OCI-LY7 (cell line): Measurements from ENCODE around the gene DIP2C. TPM values are rescaled to one million over a fixed set of nuclear protein-coding genes. Genes with fewer than 3 reads are reported as not detected.

Experiments used
- BruUV-seq: library from RNA; stranded (reverse); fragments of 400-500 nt; replicated peaks from 2 replicates; lab custom pipeline; 2021; lab: Mats Ljungman, UMichigan
- CTCF ChIA-PET: fragments of 300-600 bp; sonication (Branson Sonifier 250); formaldehyde crosslinking; loops from one replicate; lab custom pipeline; 2022; ENCODE audit warnings: antibody characterized with exemption; ENCODE audit not compliant: unreplicated experiment; lab: Charles Lee
- POLR2A ChIA-PET: fragments of 300-600 bp; sonication (Branson Sonifier 250); formaldehyde crosslinking; loops from one replicate; lab custom pipeline; 2022; ENCODE audit warnings: antibody characterized with exemption; lab: Charles Lee
- DNase-seq: peaks from one replicate; pipeline ENCODE4 v3.0.0-alpha.2; 2015; ENCODE audit warnings: low spot score
- H2AFZ ChIP-seq: fragments of 200-600 bp; sonication (generic), shearing (Covaris generic); 2 replicates; pipeline ENCODE4 v1.6.1; 2014; ENCODE audit warnings: mild to moderate bottlenecking, antibody characterized with exemption, low read length, moderate library complexity
- H3K27ac ChIP-seq: fragments of 200-600 bp; sonication (generic); 2 replicates; pipeline ENCODE4 v1.5.1; 2014; ENCODE audit warnings: mixed run types, low read depth, mild to moderate bottlenecking, moderate library complexity, low read length, inconsistent platforms; ENCODE audit not compliant: poor library complexity, severe bottlenecking
- H3K36me3 ChIP-seq: fragments of 200-600 bp; sonication (generic); 2 replicates; pipeline ENCODE4 v1.6.1; 2014; ENCODE audit warnings: mild to moderate bottlenecking, antibody characterized with exemption, low read length, moderate library complexity, mixed read lengths; ENCODE audit not compliant: insufficient read depth
- H3K4me1 ChIP-seq: fragments of 200-600 bp; sonication (generic); 2 replicates; pipeline ENCODE4 v1.5.1; 2014; ENCODE audit warnings: mild to moderate bottlenecking, low read length; ENCODE audit not compliant: insufficient read depth, poor library complexity, severe bottlenecking
- H3K4me2 ChIP-seq: fragments of 200-600 bp; sonication (generic); 2 replicates; pipeline ENCODE4 v1.6.1; 2014; ENCODE audit warnings: mild to moderate bottlenecking, low read length
- H3K4me3 ChIP-seq: fragments of 200-600 bp; sonication (generic); 2 replicates; pipeline ENCODE4 v1.5.1; 2014; ENCODE audit warnings: mild to moderate bottlenecking, low read depth, low read length; ENCODE audit not compliant: poor library complexity, severe bottlenecking
- H3K79me2 ChIP-seq: fragments of 200-600 bp; sonication (generic); 2 replicates; pipeline ENCODE4 v1.6.1; 2016; ENCODE audit warnings: low read depth, mild to moderate bottlenecking, low read length, moderate library complexity, mixed read lengths; ENCODE audit not compliant: insufficient read depth
- H3K9me2 ChIP-seq: fragments of 200-600 bp; sonication (generic); 2 replicates; pipeline ENCODE4 v1.6.1; 2016; ENCODE audit warnings: mild to moderate bottlenecking, low read length, mixed read lengths; ENCODE audit not compliant: insufficient read depth
- H3K9me3 ChIP-seq: fragments of 200-600 bp; sonication (generic); 2 replicates; pipeline ENCODE4 v1.6.1; 2014; ENCODE audit warnings: mild to moderate bottlenecking, mixed run types, low read length, mixed read lengths
- H4K20me1 ChIP-seq: fragments of 200-600 bp; sonication (generic); 2 replicates; pipeline ENCODE4 v1.6.1; 2014; ENCODE audit warnings: mild to moderate bottlenecking, antibody characterized with exemption, low read length, moderate library complexity, mixed read lengths; ENCODE audit not compliant: insufficient read depth
- CTCF ChIP-seq: fragments of 200-600 bp; sonication (generic); conservative IDR thresholded peaks from 2 replicates; pipeline ENCODE4 v1.5.1; 2014; ENCODE audit warnings: mild to moderate bottlenecking, antibody characterized with exemption, low read length, moderate library complexity, mixed read lengths
- EZH2phosphoT487 ChIP-seq: fragments of 200-600 bp; sonication (generic); IDR thresholded peaks from 2 replicates; pipeline ENCODE4 v1.6.1; 2018; ENCODE audit warnings: low read depth, borderline replicate concordance, mild to moderate bottlenecking, mixed run types, antibody characterized with exemption, low read length, moderate library complexity, mixed read lengths
- intact Hi-C: fragments of 100-400 bp; cut with micrococcal nuclease; formaldehyde crosslinking; loops from one replicate; pipeline ENCODE4 v1.10.0; 2022; ENCODE audit not compliant: unreplicated experiment
- total RNA-seq, 2 experiments: library from RNA; depleted of rRNA in 1 of 2; stranded (reverse); fragments of >200 nt in 1 of 2; shearing (Covaris generic) in 1 of 2; gene quantifications; 2 replicates each; pipeline ENCODE4 v1.2.3, GENCODE V29; 2014 to 2022

The DIP2C gene
- total RNA-seq, 2 experiments from 2014 or later = 10.9 to 29.5 TPM

DNA sequence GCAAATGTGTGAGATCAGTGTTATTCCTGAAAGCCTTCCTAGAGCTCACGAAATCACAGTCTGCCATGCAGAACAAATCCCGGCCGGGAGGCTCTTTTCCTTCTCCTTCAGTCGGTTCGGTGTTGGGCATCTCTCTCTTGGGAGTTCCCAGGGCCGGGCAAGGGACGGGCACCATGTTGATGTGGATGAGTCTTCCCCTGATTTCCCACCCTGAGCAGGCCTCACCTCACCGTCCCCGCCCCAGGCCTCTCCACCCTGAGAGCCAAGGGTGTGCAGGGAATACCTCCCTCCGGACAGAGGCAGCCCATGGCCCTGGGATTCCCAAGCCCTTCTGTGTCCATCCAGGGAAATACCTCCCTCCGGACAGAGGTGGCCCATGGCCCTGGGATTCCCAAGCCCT is 28.0 kb upstream of the DIP2C start:
- Histone ChIP-seq H3K4me3 (no peak overlapping the region), H3K4me1 (no peaks in the 10 kb centered on the region), H3K36me3 (no peaks in the 10 kb centered on the region), H4K20me1 (no peaks in the 10 kb centered on the region), H3K9me3 (peaks cover 5% of the 10 kb centered on the region; the same call in 1 of the 2 replicates), H3K9me2 (no peaks in the 10 kb centered on the region), H2AFZ (no peak overlapping the region), H3K79me2 (no peaks in the 10 kb centered on the region), H3K4me2 (no peak overlapping the region), H3K27ac (no peak overlapping the region)
- ChIA-PET CTCF (no interaction called here), POLR2A (no interaction called here)
- no peak for TF ChIP-seq EZH2phosphoT487
- intact Hi-C loops = no loop called here
- DNase-seq = no peak
- BruUV-seq = no TSS peak

DNA sequence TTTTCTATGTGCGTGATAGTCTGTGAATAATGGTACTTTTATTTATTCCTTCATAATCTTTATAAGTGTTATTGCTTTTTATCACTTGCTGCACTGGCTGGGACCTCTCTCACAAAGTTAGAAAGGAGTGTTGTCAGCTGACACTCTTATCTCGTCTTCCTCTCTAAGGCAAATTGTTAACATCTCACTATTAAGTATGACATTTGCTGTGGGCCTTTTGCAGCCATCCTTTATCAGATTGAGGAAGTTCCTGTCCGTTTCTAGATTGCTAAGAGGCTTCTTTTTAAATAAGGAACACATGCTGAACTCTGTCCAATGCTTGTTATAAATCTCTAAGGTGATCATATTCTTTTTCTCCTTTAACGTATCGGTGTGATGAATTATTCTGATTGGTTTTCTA is 27.4 kb upstream of the DIP2C start:
- Histone ChIP-seq H2AFZ (no peak overlapping the region), H3K9me3 (peaks cover 5% of the 10 kb centered on the region; the same call in 1 of the 2 replicates), H3K9me2 (no peaks in the 10 kb centered on the region), H3K4me1 (no peaks in the 10 kb centered on the region), H3K27ac (no peak overlapping the region), H3K36me3 (no peaks in the 10 kb centered on the region), H4K20me1 (no peaks in the 10 kb centered on the region), H3K4me2 (no peak overlapping the region), H3K79me2 (no peaks in the 10 kb centered on the region), H3K4me3 (no peak overlapping the region)
- ChIA-PET POLR2A (interaction anchor here (0.6 kb wide), 1 partner anchor 292 kb away, joined by 5 read pairs; no protein-coding TSS in a partner anchor), CTCF (no interaction called here)
- BruUV-seq = no TSS peak
- no peak for TF ChIP-seq CTCF
- no peak for TF ChIP-seq EZH2phosphoT487
- no peak for DNase-seq
- intact Hi-C loops = no loop called here

DNA sequence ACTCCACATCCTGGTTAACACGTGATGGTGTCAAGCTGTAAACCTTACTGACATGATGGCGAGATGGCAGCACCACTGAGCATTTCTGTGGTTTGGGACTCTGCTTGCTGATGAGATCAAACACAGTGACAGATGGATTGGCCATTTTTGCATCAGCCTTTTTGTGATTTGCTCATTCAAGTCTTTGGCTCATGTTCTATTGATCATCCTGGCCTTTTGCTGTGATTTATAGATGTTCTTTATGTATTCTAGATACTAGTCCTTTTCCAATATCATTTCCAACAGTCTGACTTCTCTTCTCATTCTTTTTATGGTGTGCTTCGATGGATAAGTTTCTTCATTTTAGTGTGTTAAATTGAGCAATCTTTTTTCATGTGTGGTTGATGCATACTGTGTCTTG is 24.7 kb upstream of the DIP2C start:
- Histone ChIP-seq H4K20me1 (no peaks in the 10 kb centered on the region), H3K79me2 (no peaks in the 10 kb centered on the region), H3K9me2 (no peaks in the 10 kb centered on the region), H3K4me3 (no peak overlapping the region), H3K36me3 (no peaks in the 10 kb centered on the region), H3K27ac (no peak overlapping the region), H3K9me3 (peaks cover 5% of the 10 kb centered on the region; the same call in 1 of the 2 replicates), H3K4me2 (no peak overlapping the region), H2AFZ (no peak overlapping the region), H3K4me1 (no peaks in the 10 kb centered on the region)
- CTCF ChIA-PET = no interaction called here
- no peak for TF ChIP-seq CTCF
- TF ChIP-seq EZH2phosphoT487 = no peak
- POLR2A ChIA-PET = no interaction called here
- DNase-seq = no peak
- no TSS peak for BruUV-seq
- intact Hi-C loops = no loop called here
